HepG2 (cell line): Measurements from ENCODE around the gene MRPL36. TPM values are rescaled to one million over a fixed set of nuclear protein-coding genes. Genes with fewer than 3 reads are reported as not detected.

ENCODE experiments used
- ATAC-seq: fragments of 200-7000 bp; cut with Tn5 transposase; 3 replicates; pipeline ENCODE4 v1.9.1; 2020; ENCODE audit warnings: mild to moderate bottlenecking, moderate library complexity
- BruUV-seq: library from RNA; stranded (reverse); fragments of 400-500 nt; replicated peaks from 2 replicates; lab custom pipeline; 2021; lab: Mats Ljungman, UMichigan
- CTCF ChIA-PET: fragments of 300-600 bp; formaldehyde crosslinking; extraction: SDS; loops from one replicate; lab custom pipeline; 2021; ENCODE audit warnings: low total read pairs, inconsistent platforms, low intra/inter-chr PET ratio; lab: Yijun Ruan, JAX
- POLR2A ChIA-PET: fragments of 350-600 bp; sonication (Branson Sonifier 250); formaldehyde crosslinking; loops from one replicate; lab custom pipeline; 2020; ENCODE audit warnings: antibody characterized with exemption, inconsistent platforms; lab: Yijun Ruan, JAX
- DNase-seq: peaks from one replicate; pipeline ENCODE4 v3.0.0-alpha.2; 2015; ENCODE audit warnings: low spot score
- FAIRE-seq: peaks from 3 replicates; lab custom pipeline; 2011; peaks lifted over from hg19 to GRCh38; lab: Jason Lieb, UNC
- H2AFZ ChIP-seq: one replicate; pipeline ENCODE4 v1.6.1; 2011; ENCODE audit warnings: low read length, inconsistent platforms
- H3K27ac ChIP-seq: fragments of 300-600 bp; 3 replicates; pipeline ENCODE4 v1.8.0; 2011; ENCODE audit warnings: mixed run types, mild to moderate bottlenecking, mixed read lengths, low read length, inconsistent platforms; ENCODE audit not compliant: insufficient read depth; ENCODE audit errors: extremely low read length
- H3K27me3 ChIP-seq, 2 experiments: fragments of 200-600 bp in 1 of 2; 2 replicates in 1 of 2; 3 replicates in 1 of 2; pipeline versions ENCODE4 v1.6.0 to v1.8.0; 2011; ENCODE audit warnings: low read length in 2 of 2, mild to moderate bottlenecking in 2 of 2, moderate library complexity in 2 of 2, inconsistent platforms in 1 of 2; ENCODE audit not compliant: insufficient read depth in 2 of 2, control insufficient read depth in 1 of 2
- H3K36me3 ChIP-seq, 2 experiments: fragments of 200-600 bp in 1 of 2; replicated peaks in 1 of 2; 2 replicates in 1 of 2; 3 replicates in 1 of 2; pipeline versions ENCODE4 v1.5.1 to v1.8.0; 2011; ENCODE audit warnings: low read length in 2 of 2, inconsistent platforms in 1 of 2; ENCODE audit not compliant: insufficient read depth in 2 of 2, control insufficient read depth in 1 of 2
- H3K4me1 ChIP-seq: 2 replicates; pipeline ENCODE4 v1.5.1; 2012; ENCODE audit warnings: low read length, inconsistent platforms; ENCODE audit not compliant: insufficient read depth
- H3K4me2 ChIP-seq: 2 replicates; pipeline ENCODE4 v1.6.0; 2011; ENCODE audit warnings: low read depth, low read length, inconsistent platforms
- H3K4me3 ChIP-seq, 3 experiments: fragments of 200-600 bp in 1 of 3; sonication (generic), shearing (Covaris generic) in 1 of 3; replicated peaks in 1 of 3; 2 replicates each; pipeline ENCODE4 v1.5.1; 2011 to 2016; ENCODE audit warnings: low read length in 3 of 3, inconsistent platforms in 2 of 3, low read depth in 2 of 3, mild to moderate bottlenecking in 2 of 3, control low read depth in 1 of 3, mixed read lengths in 1 of 3; ENCODE audit not compliant: insufficient read depth in 1 of 3
- H3K79me2 ChIP-seq: one replicate; pipeline ENCODE4 v1.6.1; 2011; ENCODE audit warnings: low read length, inconsistent platforms; ENCODE audit not compliant: insufficient read depth
- H3K9ac ChIP-seq: 2 replicates; pipeline ENCODE4 v1.6.0; 2011; ENCODE audit warnings: mild to moderate bottlenecking, low read depth, low read length, inconsistent platforms; ENCODE audit not compliant: insufficient read depth
- H3K9me3 ChIP-seq: 2 replicates; pipeline ENCODE4 v1.5.1; 2012; ENCODE audit warnings: mild to moderate bottlenecking, low read length
- H4K20me1 ChIP-seq: 2 replicates; pipeline ENCODE4 v1.6.0; 2011; ENCODE audit warnings: inconsistent platforms, mild to moderate bottlenecking, low read length, moderate library complexity; ENCODE audit not compliant: insufficient read depth
- AGO2 ChIP-seq: fragments of 200-400 bp; formaldehyde crosslinking; optimal IDR thresholded peaks from 2 replicates; pipeline ENCODE3; 2017; ENCODE audit warnings: mild to moderate bottlenecking, low read depth, low read length, moderate library complexity
- FOXO1 ChIP-seq: sonication (generic); formaldehyde crosslinking; IDR thresholded peaks from 2 replicates; pipeline ENCODE4 v1.4.0; 2020; ENCODE audit warnings: missing genetic modification reagents
- KLF9 ChIP-seq: IDR thresholded peaks from 2 replicates; pipeline ENCODE4 v1.6.1; 2016; ENCODE audit warnings: low read depth
- TP53 ChIP-seq: sonication (generic); formaldehyde crosslinking; conservative IDR thresholded peaks from 2 replicates; pipeline ENCODE4 v1.4.0; 2020; ENCODE audit warnings: missing genetic modification reagents
- ZNF17 ChIP-seq: sonication (generic); formaldehyde crosslinking; IDR thresholded peaks from 2 replicates; pipeline ENCODE4 v1.5.0; 2020; ENCODE audit warnings: mild to moderate bottlenecking, missing genetic modification reagents
- ZNF362 ChIP-seq: sonication (generic); formaldehyde crosslinking; IDR thresholded peaks from 2 replicates; pipeline ENCODE4 v1.4.0; 2020; ENCODE audit warnings: missing genetic modification reagents, mild to moderate bottlenecking, borderline replicate concordance
- ZNF460 ChIP-seq: sonication (generic); formaldehyde crosslinking; IDR thresholded peaks from 2 replicates; pipeline ENCODE4 v1.5.1; 2020; ENCODE audit warnings: missing genetic modification reagents, mild to moderate bottlenecking, borderline replicate concordance
- WGBS: methylation state at CpG from one replicate; pipeline ENCODE4 v1.1.6; 2017; ENCODE audit warnings: low lambda C conversion rate; 5-methylcytosine and 5-hydroxymethylcytosine counted together
- in situ Hi-C: cut with HindIII; loops from 2 replicates; pipeline ENCODE4 v1.10.0; 2017; ENCODE audit warnings: low pct_unique_long_range_greater_than_20kb; ENCODE audit not compliant: extremely low pct_ligation_motif_present
- intact Hi-C: fragments of 100-400 bp; cut with micrococcal nuclease; formaldehyde crosslinking; loops from one replicate; pipeline ENCODE4 v1.10.0; 2022; ENCODE audit not compliant: unreplicated experiment
- polyA plus RNA-seq, 8 experiments: library from polyadenylated mRNA; depleted of rRNA in 3 of 8; stranded (reverse) in 7 of 8; unstranded in 1 of 8; fragments of >200 nt; fragmentation: Illumina TruSeq in 4 of 8; extraction: Trizol in 4 of 8; gene quantifications; 2 replicates each; pipeline versions ENCODE4 v1.2.1 to v1.2.3, GENCODE V29; 2011 to 2016; ENCODE audit warnings: low read depth in 4 of 8, missing spikeins in 1 of 8, mixed read lengths in 1 of 8; ENCODE audit not compliant: insufficient read depth in 1 of 8
- total RNA-seq, 5 experiments: library from RNA; depleted of rRNA; stranded (reverse); fragments of >200 nt; fragmentation: Illumina TruSeq; extraction: Trizol; gene quantifications; 2 replicates each; pipeline ENCODE4 v1.2.3, GENCODE V29; 2016; ENCODE audit warnings: low read depth in 1 of 5
- TF ChIP-seq, protein P1 (sequence below): IDR thresholded peaks from 2 replicates; pipeline ENCODE4 v1.4.0; 2020; ENCODE audit warnings: mild to moderate bottlenecking, missing genetic modification reagents
- TF ChIP-seq, protein P2 (sequence below): sonication (generic); formaldehyde crosslinking; IDR thresholded peaks from 2 replicates; pipeline ENCODE4 v1.5.0; 2020; ENCODE audit warnings: missing genetic modification reagents

The MRPL36 gene
- total and polyA plus RNA-seq, 2 of the 13 experiments (the other 11 are each of a cell fraction or from before 2014, with no cell fraction given): 71.3 to 113 TPM

DNA sequence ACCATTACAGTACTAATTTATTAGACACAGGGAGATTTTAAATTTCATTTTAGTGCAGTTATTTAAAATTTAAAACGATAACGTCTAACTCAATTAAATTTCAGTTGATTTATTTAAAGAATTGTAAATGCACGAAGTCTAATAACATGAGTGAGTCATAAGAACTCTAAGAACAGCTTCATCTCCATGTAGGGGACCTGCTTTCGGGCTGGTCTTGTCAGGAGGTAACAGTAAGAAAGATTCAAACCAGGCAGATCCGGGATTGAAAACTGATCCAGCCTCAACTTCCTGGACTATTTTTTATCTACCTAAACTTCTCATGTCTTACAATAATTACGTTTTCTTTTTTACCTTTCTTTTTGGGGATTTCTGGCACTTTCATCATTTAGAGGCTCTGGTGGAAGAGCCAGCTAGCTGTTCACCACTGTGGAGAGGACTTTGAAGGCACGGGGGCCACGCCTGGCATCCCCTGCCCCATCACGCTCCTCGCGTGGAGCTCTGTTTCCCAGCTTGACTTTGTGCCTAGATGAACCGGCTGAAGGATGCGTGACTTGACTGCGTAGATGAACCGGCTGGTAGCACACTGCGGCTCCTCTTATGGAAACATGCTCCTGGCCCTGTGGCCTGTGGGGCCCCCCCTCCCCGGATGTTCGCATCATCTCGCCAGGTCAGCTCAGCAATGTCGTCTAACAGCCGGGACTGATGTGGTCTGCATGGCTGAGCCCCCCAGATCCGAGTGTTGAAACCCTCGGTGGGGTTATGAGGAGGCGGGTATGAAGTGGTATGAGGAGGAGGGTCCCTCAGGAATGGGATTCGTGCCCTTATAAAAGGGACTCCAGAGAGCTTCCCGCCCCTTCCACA lies 27.6 kb upstream of the MRPL36 start (continued):
- TF ChIP-seq, protein P1, sequence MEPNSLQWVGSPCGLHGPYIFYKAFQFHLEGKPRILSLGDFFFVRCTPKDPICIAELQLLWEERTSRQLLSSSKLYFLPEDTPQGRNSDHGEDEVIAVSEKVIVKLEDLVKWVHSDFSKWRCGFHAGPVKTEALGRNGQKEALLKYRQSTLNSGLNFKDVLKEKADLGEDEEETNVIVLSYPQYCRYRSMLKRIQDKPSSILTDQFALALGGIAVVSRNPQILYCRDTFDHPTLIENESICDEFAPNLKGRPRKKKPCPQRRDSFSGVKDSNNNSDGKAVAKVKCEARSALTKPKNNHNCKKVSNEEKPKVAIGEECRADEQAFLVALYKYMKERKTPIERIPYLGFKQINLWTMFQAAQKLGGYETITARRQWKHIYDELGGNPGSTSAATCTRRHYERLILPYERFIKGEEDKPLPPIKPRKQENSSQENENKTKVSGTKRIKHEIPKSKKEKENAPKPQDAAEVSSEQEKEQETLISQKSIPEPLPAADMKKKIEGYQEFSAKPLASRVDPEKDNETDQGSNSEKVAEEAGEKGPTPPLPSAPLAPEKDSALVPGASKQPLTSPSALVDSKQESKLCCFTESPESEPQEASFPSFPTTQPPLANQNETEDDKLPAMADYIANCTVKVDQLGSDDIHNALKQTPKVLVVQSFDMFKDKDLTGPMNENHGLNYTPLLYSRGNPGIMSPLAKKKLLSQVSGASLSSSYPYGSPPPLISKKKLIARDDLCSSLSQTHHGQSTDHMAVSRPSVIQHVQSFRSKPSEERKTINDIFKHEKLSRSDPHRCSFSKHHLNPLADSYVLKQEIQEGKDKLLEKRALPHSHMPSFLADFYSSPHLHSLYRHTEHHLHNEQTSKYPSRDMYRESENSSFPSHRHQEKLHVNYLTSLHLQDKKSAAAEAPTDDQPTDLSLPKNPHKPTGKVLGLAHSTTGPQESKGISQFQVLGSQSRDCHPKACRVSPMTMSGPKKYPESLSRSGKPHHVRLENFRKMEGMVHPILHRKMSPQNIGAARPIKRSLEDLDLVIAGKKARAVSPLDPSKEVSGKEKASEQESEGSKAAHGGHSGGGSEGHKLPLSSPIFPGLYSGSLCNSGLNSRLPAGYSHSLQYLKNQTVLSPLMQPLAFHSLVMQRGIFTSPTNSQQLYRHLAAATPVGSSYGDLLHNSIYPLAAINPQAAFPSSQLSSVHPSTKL (CRISPR knock-in tag): no peak
- TF ChIP-seq ZNF460 (no peak), ZNF362 (CRISPR knock-in tag) (no peak)
- TF ChIP-seq, all 625 proteins: peak for 0

DNA sequence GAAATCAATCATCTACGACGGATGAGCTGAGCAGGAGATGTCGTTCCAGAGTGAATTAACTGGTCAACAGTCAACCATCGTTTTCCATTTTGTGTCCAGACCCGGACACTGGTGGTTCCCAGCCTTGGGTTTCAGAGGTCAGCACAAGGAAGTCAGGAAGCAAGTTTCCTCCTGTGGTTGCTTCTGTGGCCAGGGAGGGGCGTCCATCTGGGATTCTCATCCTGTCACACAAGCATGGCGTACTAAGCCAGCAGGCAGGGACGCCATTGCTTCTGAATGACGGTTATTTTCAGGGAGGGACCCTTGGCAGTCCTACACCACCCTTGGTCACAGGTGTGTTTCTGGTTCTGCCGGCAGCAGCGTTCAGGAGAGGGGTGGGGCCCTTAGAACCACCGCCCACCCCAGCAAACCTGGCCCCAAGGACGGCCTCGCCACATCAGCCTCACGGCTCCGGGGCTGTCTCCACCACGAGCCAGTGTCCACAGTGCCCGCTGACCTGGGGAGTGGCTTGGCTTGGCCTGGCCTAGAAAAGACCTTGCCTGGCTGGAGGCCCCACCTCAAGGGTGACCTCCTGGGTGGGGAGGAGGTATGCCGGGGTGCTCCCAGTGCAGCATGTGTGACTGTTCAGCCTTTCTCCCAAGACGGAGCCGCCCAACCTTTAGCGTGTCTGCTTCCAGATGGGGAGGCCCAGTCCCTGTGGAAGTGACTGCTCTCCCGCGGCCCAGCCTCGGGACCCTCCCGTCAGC lies 26.8 kb upstream of the MRPL36 start:
- Histone ChIP-seq H3K36me3 (peaks cover 2 to 17% of the 10 kb centered on the region in 2 experiments; a peak in 1 of 5 replicates), H3K9ac (no peak overlapping the region), H3K27ac (no peak overlapping the region), H4K20me1 (no peaks in the 10 kb centered on the region), H3K4me2 (no peak overlapping the region), H3K79me2 (no peaks in the 10 kb centered on the region), H2AFZ (no peak overlapping the region), H3K27me3 (no peaks in the 10 kb centered on the region), H3K9me3 (no peaks in the 10 kb centered on the region), H3K4me1 (peaks cover 10% of the 10 kb centered on the region), H3K4me3 (no peak overlapping the region)
- TF ChIP-seq KLF9 (CRISPR knock-in tag): no peak
- TF ChIP-seq TP53 (CRISPR knock-in tag): no peak
- TF ChIP-seq ZNF17 (CRISPR knock-in tag): no peak
- TF ChIP-seq AGO2: peak; percentile 27
- TF ChIP-seq, protein P2, sequence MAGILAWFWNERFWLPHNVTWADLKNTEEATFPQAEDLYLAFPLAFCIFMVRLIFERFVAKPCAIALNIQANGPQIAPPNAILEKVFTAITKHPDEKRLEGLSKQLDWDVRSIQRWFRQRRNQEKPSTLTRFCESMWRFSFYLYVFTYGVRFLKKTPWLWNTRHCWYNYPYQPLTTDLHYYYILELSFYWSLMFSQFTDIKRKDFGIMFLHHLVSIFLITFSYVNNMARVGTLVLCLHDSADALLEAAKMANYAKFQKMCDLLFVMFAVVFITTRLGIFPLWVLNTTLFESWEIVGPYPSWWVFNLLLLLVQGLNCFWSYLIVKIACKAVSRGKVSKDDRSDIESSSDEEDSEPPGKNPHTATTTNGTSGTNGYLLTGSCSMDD: no peak
- TF ChIP-seq FOXO1 (CRISPR knock-in tag): no peak
- ChIA-PET CTCF (no interaction called here), POLR2A (no interaction called here)
- WGBS: 88% methylated on average over 14 of the region's 26 CpGs
- no peak for ATAC-seq
- FAIRE-seq: no peak
- in situ Hi-C loops: no loop called here
- no peak for DNase-seq
- intact Hi-C loops: no loop called here
- BruUV-seq: no TSS peak
